Sigmoid colon (tissue), 7 donors: ENCODE measurements around the gene NEB. TPM values are rescaled to one million over a fixed set of nuclear protein-coding genes. Genes with fewer than 3 reads are reported as not detected.

Source experiments
- DNase-seq: peaks from one replicate; pipeline ENCODE4 v3.0.0-alpha.2; 2019
- H3K27ac ChIP-seq, 4 donors: fragments of 200-600 bp; sonication (generic); one replicate each; pipeline ENCODE4 v1.5.1; 2016 to 2019; ENCODE audit warnings: mild to moderate bottlenecking in 1 of 4
- H3K27me3 ChIP-seq, 3 donors: fragments of 200-600 bp; sonication (generic); one replicate each; pipeline ENCODE4 v1.5.1; 2019; ENCODE audit warnings: mild to moderate bottlenecking in 1 of 3
- H3K36me3 ChIP-seq, 4 donors: fragments of 200-600 bp; sonication (generic); one replicate each; pipeline ENCODE4 v1.5.1; 2016 to 2019
- H3K4me1 ChIP-seq, 4 donors: fragments of 200-600 bp; sonication (generic); one replicate each; pipeline ENCODE4 v1.5.1; 2017 to 2019
- H3K4me3 ChIP-seq, 4 donors: fragments of 200-600 bp; sonication (generic); one replicate each; pipeline ENCODE4 v1.5.1; 2017 to 2019; ENCODE audit warnings: mild to moderate bottlenecking in 2 of 4, moderate library complexity in 1 of 4
- H3K9me3 ChIP-seq, 4 donors: fragments of 200-600 bp in 3 of 4; sonication (generic) in 3 of 4; one replicate each; pipeline versions ENCODE4 v1.5.1 to v1.6.1; 2013 to 2019
- CTCF ChIP-seq, 4 experiments: fragments of 450-650 bp in 3 of 4; fragments of 200-600 bp in 1 of 4; IDR thresholded peaks; one replicate each; pipeline ENCODE4 v1.5.1; 2016 to 2019; ENCODE audit warnings: antibody characterized with exemption in 4 of 4, mild to moderate bottlenecking in 3 of 4, moderate library complexity in 2 of 4
- EP300 ChIP-seq, 4 donors: sonication (generic); formaldehyde crosslinking; IDR thresholded peaks; one replicate each; pipeline ENCODE4 v1.6.1; 2017; ENCODE audit warnings: antibody characterized with exemption in 4 of 4
- POLR2A ChIP-seq, 2 donors: fragments of 450-650 bp; IDR thresholded peaks; one replicate each; pipeline ENCODE4 v1.6.1; 2016; ENCODE audit warnings: antibody characterized with exemption in 2 of 2, mild to moderate bottlenecking in 2 of 2, moderate library complexity in 2 of 2
- POLR2AphosphoS5 ChIP-seq, 4 donors: sonication (generic); formaldehyde crosslinking; IDR thresholded peaks; one replicate each; pipeline ENCODE4 v1.6.1; 2017; ENCODE audit warnings: antibody characterized with exemption in 4 of 4
- WGBS, 2 donors: extraction: QIAGEN DNeasy Blood & Tissue Kit; methylation state at CpG; one replicate each; pipeline ENCODE4 v1.1.7; 2013; 5-methylcytosine and 5-hydroxymethylcytosine counted together
- intact Hi-C: fragments of 100-400 bp; cut with DNase I; formaldehyde crosslinking; loops from one replicate; pipeline ENCODE4 v1.15.1; 2023
- polyA plus RNA-seq, 3 donors: library from polyadenylated mRNA; stranded (reverse); fragments of 200-250 nt; gene quantifications; one replicate each; pipeline ENCODE4 v1.2.3, GENCODE V29; 2013
- total RNA-seq, 4 donors: library from RNA; depleted of rRNA; stranded (reverse); fragments of >200 nt; gene quantifications; one replicate each; pipeline ENCODE4 v1.1.0, GENCODE V29; 2016
- donor health status: healthy with polysubstance abuse.
- donor health status: Bipolar disorder and iron deficiency.
- donor health status: healthy.

The NEB gene
- total and polyA plus RNA-seq, 7 donors: under 0.01 to 1.4 (median 0.60) TPM; not detected in 1

GRCh38 chr2:151691631-151692030 is 42.6 kb downstream of the NEB start:
- no peak for DNase-seq
- intact Hi-C loops: no loop called here
- Histone ChIP-seq H3K27ac (no peak overlapping the region), H3K4me3 (no peak overlapping the region), H3K9me3 (no peaks in the 10 kb centered on the region), H3K4me1 (no peaks in the 10 kb centered on the region), H3K36me3 (no peaks in the 10 kb centered on the region), H3K27me3 (no peaks in the 10 kb centered on the region)
- TF ChIP-seq EP300 (IDR thresholded peaks at IDR 0.05): no peak
- TF ChIP-seq POLR2AphosphoS5 (IDR thresholded peaks at IDR 0.05): no peak
- TF ChIP-seq CTCF (IDR thresholded peaks at IDR 0.05): no peak
- no peak for TF ChIP-seq POLR2A (IDR thresholded peaks at IDR 0.05)
- WGBS, 2 donors: 92 to 94% methylated on average over 1 of the region's 1 CpG

- Histone ChIP-seq H3K36me3 (no peaks in the 10 kb centered on the region), H3K9me3 (no peaks in the 10 kb centered on the region), H3K4me3 (no peak overlapping the region), H3K27me3 (no peaks in the 10 kb centered on the region), H3K4me1 (no peaks in the 10 kb centered on the region), H3K27ac (no peak overlapping the region)
- DNase-seq: no peak
- intact Hi-C loops: no loop called here
- TF ChIP-seq POLR2A (IDR thresholded peaks at IDR 0.05) (no peak), POLR2AphosphoS5 (IDR thresholded peaks at IDR 0.05) (no peak), CTCF (IDR thresholded peaks at IDR 0.05) (no peak), EP300 (IDR thresholded peaks at IDR 0.05) (no peak)
- 65 to 77% methylated on average over 2 of the region's 2 CpGs for WGBS, 2 donors
These were observed 45.6 kb downstream of the NEB start for GRCh38 chr2:151688719-151689118.

GRCh38 chr2:151682459-151683003 is 51.7 kb downstream of the NEB start:
- H3K36me3 ChIP-seq: no peaks in the 10 kb centered on the region
- H3K9me3 ChIP-seq: no peaks in the 10 kb centered on the region
- no peak overlapping the region for H3K4me3 ChIP-seq
- H3K4me1 ChIP-seq: no peaks in the 10 kb centered on the region
- H3K27me3 ChIP-seq: no peaks in the 10 kb centered on the region
- no peak for DNase-seq
- no peak overlapping the region for H3K27ac ChIP-seq
- WGBS, 2 donors: 63 to 65% methylated on average over 4 of the region's 4 CpGs
- intact Hi-C loops: no loop called here
- TF ChIP-seq POLR2A (IDR thresholded peaks at IDR 0.05) (no peak), POLR2AphosphoS5 (IDR thresholded peaks at IDR 0.05) (no peak), EP300 (IDR thresholded peaks at IDR 0.05) (no peak), CTCF (IDR thresholded peaks at IDR 0.05) (no peak)

- intact Hi-C loops: no loop called here
- Histone ChIP-seq H3K36me3 (no peaks in the 10 kb centered on the region), H3K27me3 (no peaks in the 10 kb centered on the region), H3K4me1 (no peaks in the 10 kb centered on the region), H3K27ac (no peak overlapping the region), H3K9me3 (no peaks in the 10 kb centered on the region), H3K4me3 (no peak overlapping the region)
- DNase-seq: no peak
- TF ChIP-seq EP300 (IDR thresholded peaks at IDR 0.05) (no peak), POLR2A (IDR thresholded peaks at IDR 0.05) (no peak), CTCF (IDR thresholded peaks at IDR 0.05) (no peak), POLR2AphosphoS5 (IDR thresholded peaks at IDR 0.05) (no peak)
- 83 to 86% methylated on average over 3 of the region's 3 CpGs for WGBS, 2 donors
These were observed 53.2 kb downstream of the NEB start for GRCh38 chr2:151681051-151681450.

GRCh38 chr2:151679994-151680393 is 54.3 kb downstream of the NEB start:
- 79 to 82% methylated on average over 1 of the region's 1 CpG for WGBS, 2 donors
- no peaks in the 10 kb centered on the region for H3K9me3 ChIP-seq
- H3K36me3 ChIP-seq: no peaks in the 10 kb centered on the region
- TF ChIP-seq CTCF (IDR thresholded peaks at IDR 0.05) (no peak), EP300 (IDR thresholded peaks at IDR 0.05) (no peak), POLR2A (IDR thresholded peaks at IDR 0.05) (no peak), POLR2AphosphoS5 (IDR thresholded peaks at IDR 0.05) (no peak)
- H3K27ac ChIP-seq: no peak overlapping the region
- H3K27me3 ChIP-seq: no peaks in the 10 kb centered on the region
- H3K4me3 ChIP-seq: no peak overlapping the region
- DNase-seq: no peak
- intact Hi-C loops: no loop called here
- H3K4me1 ChIP-seq: no peaks in the 10 kb centered on the region
